ENCODE results near the gene HSD17B7.
"Not testable (repeated sequence)": the region's sequence is repeated elsewhere in the genome, so short reads cannot be mapped to it uniquely, and the experiment has no call there.

The HSD17B7 gene, protein sequence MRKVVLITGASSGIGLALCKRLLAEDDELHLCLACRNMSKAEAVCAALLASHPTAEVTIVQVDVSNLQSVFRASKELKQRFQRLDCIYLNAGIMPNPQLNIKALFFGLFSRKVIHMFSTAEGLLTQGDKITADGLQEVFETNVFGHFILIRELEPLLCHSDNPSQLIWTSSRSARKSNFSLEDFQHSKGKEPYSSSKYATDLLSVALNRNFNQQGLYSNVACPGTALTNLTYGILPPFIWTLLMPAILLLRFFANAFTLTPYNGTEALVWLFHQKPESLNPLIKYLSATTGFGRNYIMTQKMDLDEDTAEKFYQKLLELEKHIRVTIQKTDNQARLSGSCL

DNA sequence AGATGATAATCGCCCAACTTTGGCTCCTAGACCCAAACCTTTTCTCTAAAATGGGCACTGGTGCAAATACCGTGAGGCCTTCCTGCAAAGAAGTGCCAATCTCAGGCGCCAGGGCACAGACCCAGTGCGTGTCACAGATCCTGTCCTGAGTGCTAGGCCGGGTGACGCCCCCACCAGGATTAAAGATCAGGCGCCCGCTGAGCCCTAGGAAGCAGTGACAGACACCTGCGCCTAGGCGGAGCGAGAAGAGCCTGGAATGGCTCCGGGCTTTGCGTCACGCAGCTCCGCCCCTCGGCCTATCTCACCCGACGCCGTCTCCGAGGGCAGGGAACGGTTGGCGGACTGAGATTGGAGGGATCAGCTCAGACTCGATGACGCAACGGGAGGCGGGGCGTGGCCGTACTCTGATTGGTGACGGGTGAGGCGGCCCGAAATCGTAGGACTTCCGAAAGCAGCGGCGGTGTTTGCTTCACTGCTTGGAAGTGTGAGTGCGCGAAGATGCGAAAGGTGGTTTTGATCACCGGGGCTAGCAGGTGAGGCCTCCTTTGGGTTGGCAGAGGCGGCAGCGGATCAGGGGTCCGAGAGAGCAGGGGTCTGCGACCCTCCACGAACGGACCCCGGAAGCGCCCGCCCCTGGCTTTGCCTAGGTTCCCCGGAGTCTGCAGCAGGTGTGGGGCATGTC lies at the start of gene HSD17B7:
HSD17B7 (plus strand) TSS at position 400 of the 682 bp plus-strand sequence; CDS start at position 499, 99 bp downstream.
- DNase-seq, result peak; percentile 79 to 83

DNA sequence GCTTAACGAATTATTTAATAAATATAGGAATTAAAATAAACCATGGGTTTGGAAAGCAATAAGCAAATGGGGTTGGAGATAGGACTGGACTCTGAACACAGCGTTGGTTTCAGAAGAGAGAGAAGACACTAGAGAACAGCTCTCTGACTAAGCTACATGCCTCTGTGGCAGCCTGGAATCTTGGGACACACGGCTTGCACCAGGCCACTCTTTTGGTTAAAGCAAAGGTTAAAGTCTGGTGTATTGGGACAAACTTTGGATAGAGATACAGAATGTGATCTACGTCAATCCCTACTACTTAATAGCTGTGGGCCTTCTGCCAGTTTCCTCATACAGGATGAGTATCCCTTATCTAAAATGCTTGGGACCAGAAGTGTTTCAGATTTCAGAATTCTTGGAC lies 49.7 kb upstream of the HSD17B7 start:
- no peak for DNase-seq

DNA sequence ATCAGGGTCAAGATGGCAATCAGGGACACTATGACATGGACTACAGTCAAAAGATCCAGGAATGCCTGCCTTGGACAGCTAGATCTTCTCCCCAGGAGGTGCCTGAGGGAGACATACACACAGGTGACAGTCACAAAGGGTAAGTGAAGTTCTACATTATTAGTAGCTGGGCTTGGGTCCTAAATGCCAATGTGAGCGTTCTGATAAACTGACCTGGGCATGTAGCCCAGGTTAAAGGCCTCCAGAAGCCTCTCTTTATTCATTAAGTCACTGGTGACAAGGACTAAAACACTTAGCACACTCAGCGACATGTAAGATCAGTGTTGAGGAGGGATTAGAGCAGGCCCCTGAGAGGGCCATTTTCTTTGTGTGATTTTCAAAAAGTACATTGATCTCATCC lies 48.9 kb upstream of the HSD17B7 start:
- no peak for DNase-seq

DNA sequence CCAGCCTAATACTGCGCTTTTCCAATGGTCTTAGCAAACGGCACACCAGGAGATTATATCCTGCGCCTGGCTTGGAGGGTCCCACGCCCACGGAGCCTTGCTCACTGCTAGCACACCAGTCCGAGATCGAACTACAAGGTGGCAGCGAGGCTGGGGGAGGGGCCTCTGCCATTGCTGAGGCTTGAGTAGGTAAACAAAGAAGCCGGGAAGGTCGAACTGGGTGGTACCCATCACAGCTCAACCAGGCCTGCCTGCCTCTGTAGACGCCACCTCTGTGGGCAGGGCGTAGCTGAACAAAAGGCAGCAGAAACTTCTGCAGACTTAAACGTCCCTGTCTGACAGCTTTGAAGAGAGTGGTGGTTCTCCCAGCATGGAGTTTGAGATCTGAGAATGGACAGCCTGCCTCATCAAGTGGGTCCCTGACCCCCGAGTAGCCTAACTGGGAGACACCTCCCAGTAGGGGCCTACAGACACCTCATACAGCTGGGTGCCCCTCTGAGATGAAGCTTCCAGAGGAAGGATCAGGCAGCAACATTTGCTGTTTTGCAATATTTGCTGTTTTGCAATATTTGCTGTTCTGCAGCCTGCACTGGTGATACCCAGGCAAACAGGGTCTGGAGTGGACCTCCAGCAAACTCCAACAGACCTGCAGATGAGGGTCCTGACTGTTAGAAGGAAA lies 44.1 kb upstream of the HSD17B7 start:
- not testable (repeated sequence) for DNase-seq

DNA sequence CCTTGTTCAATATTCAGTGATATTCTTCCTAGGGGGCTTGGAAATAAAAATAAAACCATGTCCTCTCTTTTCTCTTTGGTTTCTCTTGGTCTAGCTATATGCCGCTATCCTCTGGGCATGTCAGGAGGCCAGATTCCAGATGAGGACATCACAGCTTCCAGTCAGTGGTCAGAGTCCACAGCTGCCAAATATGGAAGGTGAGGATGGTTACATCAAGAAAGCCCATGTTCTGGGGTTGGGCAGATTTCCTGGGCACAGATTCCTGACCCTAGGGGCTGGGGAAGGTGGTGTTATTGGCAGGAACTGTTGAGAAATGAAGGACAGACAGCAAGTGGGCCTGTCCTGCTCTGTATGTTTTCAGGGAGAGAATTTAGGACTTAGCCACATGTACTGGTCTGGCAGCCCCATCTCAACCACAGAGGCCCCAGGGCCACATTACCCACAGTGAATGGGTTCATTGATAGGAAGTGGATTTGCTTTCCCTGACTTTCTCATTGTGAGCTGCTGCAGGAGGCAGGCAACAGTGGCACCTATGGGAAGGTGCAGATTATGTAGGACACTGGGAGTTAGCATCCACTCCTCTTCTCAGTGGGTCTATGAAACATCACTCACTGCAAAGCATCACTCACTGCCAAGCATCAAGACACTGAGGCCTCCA lies 37.4 kb upstream of the HSD17B7 start:
- no peak for DNase-seq

DNA sequence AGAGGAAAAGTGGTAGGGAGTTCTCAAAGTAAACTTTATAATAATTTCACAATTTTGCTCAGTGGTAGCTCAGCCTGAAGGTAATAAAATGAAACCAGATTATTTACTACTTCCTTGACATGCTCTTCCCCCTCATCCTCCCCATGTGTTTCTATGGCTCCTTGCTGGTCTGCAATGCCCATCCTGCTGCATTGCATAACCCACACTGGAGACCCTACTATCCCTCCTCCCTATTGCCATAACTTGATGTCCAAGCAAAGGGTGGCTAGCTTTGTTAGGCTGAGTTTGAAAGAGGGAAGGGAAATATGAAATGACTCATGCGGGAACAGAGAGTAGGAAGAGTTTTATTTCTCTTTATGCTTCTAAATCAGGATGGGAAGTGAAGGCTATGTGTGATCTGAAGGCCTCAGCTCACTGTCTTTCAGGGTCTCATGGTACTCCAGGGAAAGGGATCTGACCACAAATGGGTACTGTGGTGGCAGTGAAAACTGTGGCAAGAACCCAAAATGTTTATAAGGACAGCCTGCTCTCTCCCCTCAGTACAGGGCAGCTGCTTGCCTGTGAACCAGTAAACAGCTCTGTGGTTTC lies 36.4 kb upstream of the HSD17B7 start:
- no peak for DNase-seq

DNA sequence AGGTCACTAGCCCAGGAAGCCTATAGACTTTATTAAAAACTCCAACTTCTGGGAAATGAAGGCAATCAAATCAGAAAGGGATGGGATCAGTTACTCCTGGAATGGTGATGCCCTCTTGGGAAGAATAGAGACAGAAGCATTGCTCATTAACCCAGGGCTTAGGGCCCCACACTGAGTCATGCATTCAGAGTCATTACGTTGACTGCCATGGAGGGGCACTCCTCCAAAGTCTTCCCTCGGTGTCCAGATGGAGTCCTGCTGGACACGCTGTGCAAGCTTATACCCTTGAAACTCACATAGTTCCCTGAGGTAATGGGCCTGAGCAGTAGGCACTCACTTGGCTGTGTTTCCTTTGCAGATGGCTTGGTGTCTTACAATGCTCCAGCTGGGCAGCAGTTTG lies 35.2 kb upstream of the HSD17B7 start:
- DNase-seq, result no peak

DNA sequence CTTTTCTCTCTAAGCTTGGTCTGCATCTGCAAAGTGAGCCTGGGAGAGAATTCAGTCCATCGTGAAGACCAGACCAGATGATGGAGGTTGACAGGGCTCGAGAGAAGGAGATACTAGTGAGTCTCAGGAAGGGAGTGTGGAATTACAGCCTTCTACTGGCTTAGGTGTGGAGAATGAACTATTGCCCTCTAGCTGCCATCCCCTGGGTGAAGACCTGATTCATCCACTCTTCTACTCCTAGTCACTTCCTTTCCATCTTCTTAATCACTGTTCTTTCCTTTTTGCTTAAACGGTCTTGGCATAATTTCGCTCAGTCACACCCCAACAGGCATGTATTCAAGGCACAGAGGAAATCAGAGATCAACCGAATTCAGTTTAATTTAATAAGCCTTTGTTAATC lies 34.0 kb upstream of the HSD17B7 start:
- no peak for DNase-seq

DNA sequence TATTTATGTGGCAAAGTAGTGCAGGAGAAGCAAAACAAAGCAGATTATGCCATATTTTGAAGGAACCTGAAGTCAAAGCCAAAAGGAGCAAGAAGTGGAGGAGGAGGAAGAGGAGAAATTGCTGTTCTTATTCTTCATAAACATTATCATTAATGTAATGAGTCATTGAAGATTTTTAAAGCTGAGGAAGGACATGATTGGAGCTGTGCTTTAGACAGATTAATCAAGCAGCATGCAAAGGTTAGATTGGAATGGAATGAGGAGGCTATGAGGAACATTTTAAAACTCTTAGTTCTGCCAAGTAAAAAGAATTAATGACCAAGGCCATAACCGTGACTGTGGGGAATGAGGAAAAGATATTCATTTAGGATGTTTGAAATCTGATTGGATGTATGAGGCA lies 33.0 kb upstream of the HSD17B7 start:
- no peak for DNase-seq

DNA sequence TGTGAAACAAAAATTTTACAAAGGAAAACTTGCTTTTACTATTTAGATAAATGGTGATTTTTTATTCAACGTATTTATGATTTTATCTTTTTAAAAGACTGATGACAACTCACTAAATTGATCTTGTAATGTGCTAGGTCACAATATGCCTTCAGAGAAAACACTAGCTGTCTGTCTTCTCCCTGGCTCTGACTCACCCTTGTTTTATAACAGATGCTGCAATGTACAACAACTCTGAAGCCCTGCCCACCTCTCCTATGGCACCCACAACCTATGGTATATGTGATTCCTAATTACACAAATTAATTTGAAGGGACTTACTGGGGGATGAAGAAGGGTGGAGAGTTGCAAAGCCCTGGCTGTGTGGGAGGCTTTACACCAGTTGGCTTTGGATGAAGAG lies 24.7 kb upstream of the HSD17B7 start:
- DNase-seq, result no peak

DNA sequence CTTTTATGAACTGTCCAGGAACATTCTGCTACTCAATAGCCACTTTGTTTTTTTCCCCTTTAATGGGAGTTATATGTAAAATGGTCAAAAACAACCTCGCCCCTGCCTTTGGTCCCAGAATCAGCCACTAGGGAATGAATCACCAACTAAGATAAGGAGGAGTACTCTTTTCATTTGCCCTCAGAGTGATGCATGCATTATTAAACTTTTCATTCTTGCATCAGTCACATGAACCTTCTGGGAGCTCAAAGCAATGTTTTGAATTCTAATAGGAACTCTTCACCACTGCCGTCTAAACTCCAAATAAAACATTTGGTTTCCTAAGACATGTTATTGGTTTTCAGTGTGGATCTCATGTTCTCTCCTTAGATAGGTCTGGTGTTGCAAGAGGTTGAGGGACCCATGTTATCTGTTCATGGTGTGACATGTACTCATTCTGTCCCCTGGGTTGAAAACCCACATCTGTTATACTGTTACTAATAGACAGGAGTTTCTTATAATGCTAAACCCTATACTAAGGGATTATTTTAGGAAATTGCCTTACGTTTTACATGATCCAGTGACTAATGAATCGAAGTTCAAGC lies 17.8 kb upstream of the HSD17B7 start:
- no peak for DNase-seq

DNA sequence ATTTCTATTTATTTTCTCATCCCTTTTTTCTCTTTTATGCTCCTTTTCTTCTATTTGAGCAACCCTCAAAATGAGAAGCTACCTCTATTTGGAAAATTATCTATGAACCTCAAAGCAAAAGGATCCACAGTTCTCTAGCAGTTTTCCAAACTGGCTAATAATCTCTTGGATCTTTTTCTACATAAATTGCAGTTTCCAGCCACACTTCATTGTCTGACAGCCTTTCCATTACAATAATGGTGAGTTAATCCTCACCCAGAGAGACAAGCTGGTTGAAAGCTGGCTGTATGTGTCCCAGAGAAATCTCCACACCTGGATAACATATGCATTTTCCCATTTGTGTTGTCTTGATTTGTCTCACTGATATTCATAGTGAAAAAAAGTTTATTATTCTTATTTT lies 16.5 kb upstream of the HSD17B7 start:
- no peak for DNase-seq

DNA sequence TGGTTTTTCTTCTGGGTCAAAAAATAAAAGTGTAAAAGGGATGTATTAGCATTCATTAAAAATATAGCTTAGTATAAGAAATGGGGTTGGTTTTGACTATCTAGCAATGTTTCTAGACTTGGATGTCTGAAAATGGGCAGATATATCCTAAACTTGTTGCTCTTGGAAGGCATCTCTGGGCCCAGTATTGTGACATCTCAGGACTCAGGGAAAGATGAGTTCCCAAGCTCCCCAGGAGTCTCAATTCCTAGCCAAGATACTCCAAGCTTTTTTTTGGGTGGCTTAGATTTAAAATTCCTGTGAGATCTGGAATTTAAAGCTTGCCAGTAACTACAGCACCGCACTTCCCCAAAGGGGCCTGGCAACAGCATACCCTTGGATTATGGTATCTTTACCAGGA lies 11.5 kb upstream of the HSD17B7 start:
- DNase-seq, result no peak

DNA sequence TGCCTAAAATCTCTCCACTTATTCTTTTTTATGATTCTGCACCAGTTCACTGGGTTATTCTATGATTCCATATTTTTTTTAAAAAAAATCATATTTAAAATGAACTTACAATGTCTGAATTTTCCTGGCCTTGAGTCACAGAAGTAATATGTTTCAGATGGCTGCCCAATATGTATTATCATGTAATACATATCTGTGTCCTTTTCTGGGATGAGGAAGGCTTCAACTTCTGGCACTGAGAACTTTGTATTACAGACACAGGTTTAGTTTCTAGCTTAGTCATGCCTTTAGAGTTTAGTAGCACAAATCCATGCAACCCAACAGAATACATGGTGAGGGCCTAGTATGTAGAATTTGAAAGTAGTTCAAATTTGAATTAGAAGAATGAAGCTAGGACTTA lies 7.8 kb upstream of the HSD17B7 start:
- DNase-seq, result no peak

DNA sequence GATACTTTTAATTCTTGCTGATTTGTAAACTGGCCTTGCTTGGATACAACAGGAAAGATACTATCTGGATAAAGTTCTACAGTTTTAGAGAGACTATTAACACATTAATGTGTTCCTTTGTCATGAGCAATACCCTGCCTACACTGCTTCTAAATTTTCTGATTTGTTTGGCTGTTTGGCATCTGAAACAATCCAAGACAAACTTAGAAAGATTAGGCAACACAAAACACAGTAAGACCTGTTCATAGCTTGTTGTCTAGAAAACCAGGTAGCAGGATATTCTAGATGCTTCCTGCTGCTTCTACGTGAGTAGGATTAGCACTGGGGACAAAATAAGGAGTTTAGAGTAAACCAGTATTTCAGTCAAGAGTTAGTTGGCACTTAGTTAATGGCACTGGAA lies 5.6 kb upstream of the HSD17B7 start:
- not testable (repeated sequence) for DNase-seq

DNA sequence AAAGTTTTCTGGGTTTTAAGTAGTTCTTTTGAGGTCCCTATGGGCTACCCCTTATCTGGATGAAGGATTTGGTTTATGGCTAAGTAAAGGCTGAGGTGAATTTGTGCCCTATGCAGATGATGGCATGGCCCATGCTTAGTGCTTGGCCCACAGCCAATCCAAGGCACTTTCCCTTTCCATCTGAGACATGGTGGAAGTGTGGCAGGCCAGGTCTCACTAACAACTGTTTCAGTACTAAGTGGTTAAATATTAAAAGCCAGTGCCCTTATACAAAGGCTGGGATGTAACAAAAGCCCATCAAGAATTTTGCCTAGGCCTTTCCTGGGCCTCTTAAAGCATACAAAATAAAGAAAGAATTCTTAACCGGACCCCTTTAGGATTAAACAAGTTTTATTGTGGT lies 1.7 kb upstream of the HSD17B7 start:
- not testable (repeated sequence) for DNase-seq

DNA sequence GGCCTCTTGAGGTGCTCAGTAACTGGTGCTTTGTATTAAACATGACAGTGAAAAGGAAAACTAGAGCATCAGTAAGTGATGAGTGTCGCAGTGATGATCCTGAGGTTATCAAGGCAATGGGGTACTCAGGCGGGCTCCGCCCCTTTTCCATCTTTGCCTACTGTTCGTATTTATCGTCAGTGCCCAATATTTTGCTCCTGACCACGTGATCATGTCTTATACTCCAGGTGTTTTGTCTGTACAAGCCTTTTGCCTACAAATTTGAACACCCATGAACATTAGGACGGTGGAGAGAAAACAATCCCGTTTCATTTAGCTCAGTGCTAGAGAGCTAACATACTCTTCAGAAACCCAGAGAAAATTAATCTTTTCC lies 469 bp downstream of the HSD17B7 start:
- peak in 1 of 2 experiments; percentile 49 for DNase-seq

DNA sequence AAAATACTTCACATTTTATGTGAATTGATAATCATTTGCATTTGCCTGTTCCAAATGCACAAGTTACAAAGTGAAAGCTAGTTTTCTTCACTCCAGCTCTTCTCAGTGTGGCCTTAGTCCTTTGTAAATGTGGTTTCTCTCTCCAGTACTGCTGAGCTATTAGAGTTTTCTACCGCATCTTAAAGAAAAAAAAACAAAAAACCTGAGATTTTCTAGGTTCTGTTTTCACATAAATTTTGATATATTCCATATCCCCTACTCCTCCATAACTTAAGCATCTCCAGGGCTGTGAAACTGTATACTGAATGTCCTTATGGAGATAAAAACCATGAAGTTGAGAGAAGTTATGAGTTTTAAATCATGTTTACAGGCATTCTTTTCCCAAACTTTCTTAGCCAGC lies 3.8 kb downstream of the HSD17B7 start:
- not testable (repeated sequence) for DNase-seq

DNA sequence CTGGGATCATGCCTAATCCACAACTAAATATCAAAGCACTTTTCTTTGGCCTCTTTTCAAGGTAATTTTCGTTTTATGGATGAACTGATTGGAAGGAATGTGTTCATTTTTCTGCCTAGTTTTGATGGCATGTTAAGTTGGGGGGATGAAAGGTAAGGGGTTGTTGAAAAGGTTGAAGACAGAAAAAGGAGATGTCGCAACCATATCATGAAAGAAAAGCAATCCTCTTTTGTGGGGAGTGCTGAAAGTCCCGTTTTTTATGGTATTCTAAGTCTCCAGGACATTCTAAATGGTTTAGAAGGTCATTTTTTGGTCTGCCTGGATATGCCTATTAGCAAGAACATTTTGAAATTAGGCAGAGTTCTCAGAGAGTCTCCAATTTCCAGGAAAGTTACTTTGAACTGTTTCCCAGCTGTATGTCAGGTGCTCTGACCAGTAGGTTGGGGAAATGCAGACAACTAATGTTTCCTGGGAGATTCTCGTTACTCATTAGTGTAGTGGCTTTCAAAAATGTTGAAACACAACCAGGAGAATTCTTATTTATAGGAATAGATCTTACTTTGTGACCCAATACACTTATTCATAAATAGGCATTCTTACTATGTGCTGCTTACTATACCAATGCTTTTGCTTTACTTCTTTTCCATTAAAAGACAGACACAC lies 6.2 kb downstream of the HSD17B7 start:
- not testable (repeated sequence) for DNase-seq

DNA sequence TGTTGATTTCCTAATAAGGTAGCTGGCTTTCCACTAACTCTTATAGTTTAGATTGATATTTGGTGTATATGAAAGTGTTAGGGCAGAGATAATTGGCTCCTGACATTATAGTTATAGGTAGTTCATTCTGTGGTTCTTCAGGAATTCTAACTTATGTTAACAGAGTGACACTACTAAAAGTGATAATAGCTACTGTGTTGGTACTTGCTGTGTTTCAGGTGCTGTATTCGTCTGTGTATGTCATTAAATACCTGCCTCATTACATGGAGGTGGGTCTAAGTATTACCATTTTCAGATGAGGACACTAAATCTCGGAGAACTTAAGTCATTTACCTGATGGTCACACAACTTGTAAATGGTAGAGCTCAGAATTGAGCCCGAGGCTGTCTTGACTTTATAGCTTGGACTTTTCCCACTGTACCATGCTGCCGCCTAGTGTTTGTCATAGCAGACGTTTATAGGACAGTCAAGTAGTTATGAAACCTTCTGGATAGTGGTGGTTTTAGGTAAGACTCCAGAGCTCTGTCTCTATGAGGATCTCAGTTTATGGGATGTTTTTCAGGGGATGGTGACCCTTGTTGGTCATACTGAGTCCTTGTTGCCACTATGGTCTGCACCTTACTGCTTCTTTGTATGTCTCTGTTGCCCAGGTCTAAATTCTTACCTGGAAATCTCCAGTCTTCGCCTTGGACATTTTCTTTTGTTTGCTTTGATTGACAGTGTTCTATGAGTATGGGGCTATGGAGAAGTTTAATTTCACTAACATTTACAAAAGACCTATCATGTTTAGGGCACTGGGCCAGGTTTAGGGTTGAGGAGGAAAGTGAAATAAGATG lies 9.7 kb downstream of the HSD17B7 start:
- peak; percentile 58 to 67 for DNase-seq

DNA sequence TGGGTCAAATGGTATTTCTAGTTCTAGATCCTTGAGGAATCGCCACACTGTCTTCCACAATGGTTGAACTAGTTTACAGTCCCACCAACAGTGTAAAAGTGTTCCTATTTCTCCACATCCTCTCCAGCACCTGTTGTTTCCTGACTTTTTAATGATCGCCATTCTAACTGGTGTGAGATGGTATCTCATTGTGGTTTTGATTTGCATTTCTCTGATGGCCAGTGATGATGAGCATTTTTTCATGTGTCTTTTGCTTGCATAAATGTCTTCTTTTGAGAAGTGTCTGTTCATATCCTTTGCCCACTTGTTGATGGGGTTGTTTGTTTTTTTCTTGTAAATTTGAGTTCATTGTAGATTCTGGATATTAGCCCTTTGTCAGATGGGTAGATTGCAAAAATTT lies 17.0 kb downstream of the HSD17B7 start:
- DNase-seq, result not testable (repeated sequence)

Measured in NCI-H187 (cell line).